GM21360 (cell line): ENCODE results near the gene PHF23.

Experiments
- ATAC-seq: cut with Tn5 transposase; IDR thresholded peaks from one replicate; pipeline ENCODE4 v1.9.1; 2021; ENCODE audit warnings: mild to moderate bottlenecking, moderate library complexity; ENCODE audit not compliant: unreplicated experiment

The PHF23 gene

GRCh38 chr17:7239091-7240027 lies at the start of gene PHF23:
TSS of gene PHF23 (minus strand) at chr17:7239457. CDS start at chr17:7239279, 178 bp downstream.
- peak; percentile 36 for ATAC-seq

GRCh38 chr17:7285679-7286078 lies 46.4 kb upstream of the PHF23 start:
- ATAC-seq: no peak

- ATAC-seq: no peak
Observed at GRCh38 chr17:7284911-7285310, 45.7 kb upstream of the PHF23 start.

GRCh38 chr17:7283471-7284216 lies 44.4 kb upstream of the PHF23 start:
- no peak for ATAC-seq

GRCh38 chr17:7282752-7283321 lies 43.6 kb upstream of the PHF23 start:
- no peak for ATAC-seq

- no peak for ATAC-seq
Observed at GRCh38 chr17:7281953-7282751, 42.9 kb upstream of the PHF23 start.

GRCh38 chr17:7281074-7281952 lies 42.1 kb upstream of the PHF23 start, which contains the start of gene SLC2A4:
TSS of gene SLC2A4 (plus strand) at chr17:7281718. CDS start at chr17:7281935, 217 bp downstream.
- ATAC-seq: peak; percentile 51

GRCh38 chr17:7280519-7281073 lies 41.3 kb upstream of the PHF23 start:
- peak; percentile 64 for ATAC-seq

- ATAC-seq: no peak
Observed at GRCh38 chr17:7279448-7279847, 40.2 kb upstream of the PHF23 start.

GRCh38 chr17:7266784-7267183 lies 27.5 kb upstream of the PHF23 start:
- no peak for ATAC-seq

- ATAC-seq: no peak
Observed at GRCh38 chr17:7263801-7264078, 24.5 kb upstream of the PHF23 start.

- no peak for ATAC-seq
Observed at GRCh38 chr17:7262935-7263800, 23.9 kb upstream of the PHF23 start.

- ATAC-seq: no peak
Observed at GRCh38 chr17:7262192-7262934, 23.1 kb upstream of the PHF23 start, which contains the start of gene CLDN7. TSS of gene CLDN7 (minus strand) at chr17:7262478. CDS start at chr17:7262043, 435 bp downstream.

- ATAC-seq: no peak
Observed at GRCh38 chr17:7261379-7262191, 22.3 kb upstream of the PHF23 start.

- ATAC-seq: no peak
Observed at GRCh38 chr17:7260651-7261378, 21.6 kb upstream of the PHF23 start.

GRCh38 chr17:7260151-7260550 lies 20.9 kb upstream of the PHF23 start:
- no peak for ATAC-seq
